ENCODE results near the gene HS3ST3B1. TPM values are rescaled to one million over a fixed set of nuclear protein-coding genes. Genes with fewer than 3 reads are reported as not detected.

The HS3ST3B1 gene
- total RNA-seq, 2 experiments from 2014 or later: 4.9 to 5.1 TPM

GRCh38 chr17:14396547-14396946 is 95.7 kb downstream of the HS3ST3B1 start:
- no peak overlapping the region for H3K4me3 Mint-ChIP-seq
- intact Hi-C loops (cut with micrococcal nuclease): no loop called here
- H3K27me3 Mint-ChIP-seq: no peaks in the 10 kb centered on the region

GRCh38 chr17:14398766-14399165 is 97.9 kb downstream of the HS3ST3B1 start:
- no peak for TF ChIP-seq CTCF (IDR thresholded peaks at IDR 0.05)
- peaks cover 5% of the 10 kb centered on the region for H3K9me3 Mint-ChIP-seq
- intact Hi-C loops (cut with micrococcal nuclease): no loop called here
- H3K4me3 Mint-ChIP-seq: no peak overlapping the region
- peaks cover 9% of the 10 kb centered on the region for H3K4me1 Mint-ChIP-seq (ENCODE audit: low read depth)
- no peaks in the 10 kb centered on the region for H3K36me3 Mint-ChIP-seq (ENCODE audit: low read depth)
- ATAC-seq (peak; percentile 47), DNase-seq (no peak)
- ChIA-PET CTCF (no interaction called here), POLR2A (no interaction called here)
- no peak overlapping the region for H3K27ac Mint-ChIP-seq
- no peaks in the 10 kb centered on the region for H3K27me3 Mint-ChIP-seq

More at GRCh38 chr17:14396547-14396946, 95.7 kb downstream of the HS3ST3B1 start:
- no peak for ATAC-seq
- peaks cover 14% of the 10 kb centered on the region for H3K9me3 Mint-ChIP-seq
- H3K27ac Mint-ChIP-seq: no peak overlapping the region
- TF ChIP-seq CTCF (IDR thresholded peaks at IDR 0.05): no peak
- H3K36me3 Mint-ChIP-seq (ENCODE audit: low read depth): peaks cover 1% of the 10 kb centered on the region
- POLR2A ChIA-PET: no interaction called here
- peaks cover 5% of the 10 kb centered on the region for H3K4me1 Mint-ChIP-seq (ENCODE audit: low read depth)
- no peak for DNase-seq
- CTCF ChIA-PET: no interaction called here

Other genes starting within 250 kb of the HS3ST3B1 start
- gene COX10, start 231.6 kb upstream of the HS3ST3B1 start, total RNA-seq: 10 to 100 TPM; 26.0 to 28.6 TPM
- gene CDRT15, start 64.2 kb upstream of the HS3ST3B1 start, total RNA-seq: not detected